A673 (cell line): ENCODE measurements around the gene TAMALIN. TPM values are rescaled to one million over a fixed set of nuclear protein-coding genes. Genes with fewer than 3 reads are reported as not detected.

Experiments used
- BruUV-seq: library from RNA; stranded (reverse); fragments of 400-500 nt; replicated peaks from 2 replicates; lab custom pipeline; 2021; lab: Mats Ljungman, UMichigan
- CTCF ChIA-PET: fragments of 300-600 bp; sonication (Branson Sonifier 250); formaldehyde crosslinking; loops from one replicate; lab custom pipeline; 2022; ENCODE audit warnings: antibody characterized with exemption; lab: Charles Lee
- POLR2A ChIA-PET: fragments of 300-600 bp; sonication (Branson Sonifier 250); formaldehyde crosslinking; loops from one replicate; lab custom pipeline; 2022; ENCODE audit warnings: antibody characterized with exemption; ENCODE audit not compliant: low non-redundant PET; lab: Charles Lee
- DNase-seq: peaks from one replicate; pipeline ENCODE4 v3.0.0-alpha.2; 2015; ENCODE audit warnings: low spot score
- H3K27ac ChIP-seq: fragments of 200-600 bp; sonication (generic); 2 replicates; pipeline ENCODE4 v1.5.1; 2016; ENCODE audit warnings: mixed run types, low read depth, mild to moderate bottlenecking, mixed read lengths, antibody characterized with exemption, low read length; ENCODE audit not compliant: poor library complexity, severe bottlenecking
- H3K27me3 ChIP-seq: fragments of 200-600 bp; sonication (generic); replicated peaks from 2 replicates; pipeline ENCODE4 v1.6.1; 2017; ENCODE audit warnings: mixed run types, low read depth, mild to moderate bottlenecking, mixed read lengths, antibody characterized with exemption, low read length; ENCODE audit not compliant: insufficient read depth, poor library complexity
- H3K36me3 ChIP-seq: fragments of 200-600 bp; sonication (generic); 2 replicates; pipeline ENCODE4 v1.6.1; 2016; ENCODE audit warnings: mixed run types, mild to moderate bottlenecking, mixed read lengths, antibody characterized with exemption, low read length; ENCODE audit not compliant: insufficient read depth, poor library complexity, severe bottlenecking
- H3K4me1 ChIP-seq: fragments of 200-600 bp; sonication (generic); 2 replicates; pipeline ENCODE4 v1.6.1; 2017; ENCODE audit warnings: mixed run types, mild to moderate bottlenecking, mixed read lengths, antibody characterized with exemption, low read length; ENCODE audit not compliant: insufficient read depth, poor library complexity, severe bottlenecking
- H3K4me3 ChIP-seq: fragments of 200-600 bp; sonication (generic); 2 replicates; pipeline ENCODE4 v1.5.1; 2016; ENCODE audit warnings: low read depth, mixed run types, mild to moderate bottlenecking, mixed read lengths, low read length; ENCODE audit not compliant: poor library complexity, severe bottlenecking
- H3K9me3 ChIP-seq: fragments of 200-600 bp; sonication (generic); 2 replicates; pipeline ENCODE4 v1.6.1; 2016; ENCODE audit warnings: mixed run types, low read depth, mild to moderate bottlenecking, mixed read lengths, antibody characterized with exemption, low read length; ENCODE audit not compliant: poor library complexity, severe bottlenecking
- CTCF ChIP-seq: fragments of 300-800, 200-600 bp; sonication (generic); conservative IDR thresholded peaks from 2 replicates; pipeline ENCODE4 v1.5.1; 2017; ENCODE audit warnings: low read depth, mild to moderate bottlenecking, antibody characterized with exemption, low read length, moderate library complexity, mixed read lengths
- EZH2 ChIP-seq: fragments of 200-600 bp; sonication (generic); IDR thresholded peaks from 2 replicates; pipeline ENCODE4 v1.6.1; 2017; ENCODE audit warnings: borderline replicate concordance, low read depth, mild to moderate bottlenecking, mixed read lengths, antibody characterized with exemption, low read length; ENCODE audit not compliant: poor library complexity, severe bottlenecking
- intact Hi-C: fragments of 100-400 bp; cut with micrococcal nuclease; formaldehyde crosslinking; loops from one replicate; pipeline ENCODE4 v1.10.0; 2022; ENCODE audit not compliant: unreplicated experiment
- total RNA-seq: library from RNA; stranded (reverse); gene quantifications from 2 replicates; pipeline ENCODE4 v1.2.3, GENCODE V29; 2021

The TAMALIN gene
- total RNA-seq, 1 experiment from 2014 or later, result 4.8 TPM

DNA sequence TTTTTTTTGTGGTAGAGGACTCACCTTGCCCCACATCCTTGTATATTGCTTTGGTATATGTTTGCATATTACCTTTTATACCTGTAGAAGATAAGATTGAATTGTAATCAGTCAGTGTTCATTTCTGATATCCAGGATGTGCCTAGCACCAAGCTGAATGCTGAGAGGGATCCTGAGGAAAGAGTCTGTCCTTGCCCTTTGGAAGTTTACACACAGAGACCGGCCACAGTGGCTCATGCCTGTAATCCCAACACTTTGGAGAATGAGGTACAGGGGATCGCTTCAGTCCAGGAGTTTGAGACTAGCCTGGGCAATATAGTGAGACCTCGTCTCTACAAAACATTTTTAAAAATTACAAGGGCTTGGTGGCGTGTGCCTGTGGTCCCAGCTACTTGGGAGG is 46.8 kb upstream of the TAMALIN start:
- H3K4me3 ChIP-seq, result no peak overlapping the region
- H3K36me3 ChIP-seq, result peaks cover 12% of the 10 kb centered on the region
- DNase-seq, result no peak
- ChIA-PET POLR2A (no interaction called here), CTCF (interaction anchor here (0.6 kb wide), 1 partner anchor 18 kb away, joined by 7 read pairs; no protein-coding TSS in a partner anchor)
- H3K4me1 ChIP-seq, result peaks cover 2% of the 10 kb centered on the region
- no peak overlapping the region for H3K27ac ChIP-seq
- no peaks in the 10 kb centered on the region for H3K27me3 ChIP-seq
- TF ChIP-seq CTCF (no peak), EZH2 (no peak)
- intact Hi-C loops, result no loop called here
- no peaks in the 10 kb centered on the region for H3K9me3 ChIP-seq
- BruUV-seq, result no TSS peak

- ChIA-PET CTCF (no interaction called here), POLR2A (no interaction called here)
- no TSS peak for BruUV-seq
- no peak for TF ChIP-seq CTCF
- no peak for TF ChIP-seq EZH2
- no peaks in the 10 kb centered on the region for H3K4me1 ChIP-seq
- H3K4me3 ChIP-seq, result no peak overlapping the region
- peak overlapping the region; percentile 27 for H3K27ac ChIP-seq
- intact Hi-C loops, result no loop called here
- no peak for DNase-seq
- H3K9me3 ChIP-seq, result no peaks in the 10 kb centered on the region
- H3K27me3 ChIP-seq, result no peaks in the 10 kb centered on the region
- peaks cover 12% of the 10 kb centered on the region for H3K36me3 ChIP-seq
Observed at GRCh38 chr12:51960488-51960887, 46.3 kb upstream of the TAMALIN start.

DNA sequence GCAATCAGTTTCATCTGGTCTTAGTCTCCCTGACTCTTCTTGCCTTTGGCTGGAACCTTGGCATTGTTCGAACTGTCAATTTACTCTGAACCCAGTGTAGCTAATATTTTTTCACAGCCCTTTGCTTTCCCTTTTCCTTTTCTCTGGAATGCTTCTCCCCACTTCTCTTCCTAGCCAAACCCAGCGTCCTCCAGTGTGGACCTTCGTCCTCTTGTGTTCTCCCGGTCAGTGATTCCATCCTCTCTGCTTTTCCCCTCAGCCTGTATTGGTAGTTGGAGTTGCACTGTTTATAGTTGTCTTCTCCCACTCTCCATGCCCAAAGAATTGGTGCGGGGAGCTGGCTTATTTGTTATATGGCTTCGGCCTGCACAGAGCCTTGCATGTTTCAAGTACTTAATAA is 45.9 kb upstream of the TAMALIN start:
- POLR2A ChIA-PET, result no interaction called here
- H3K4me1 ChIP-seq, result no peaks in the 10 kb centered on the region
- H3K9me3 ChIP-seq, result peaks cover 2% of the 10 kb centered on the region
- H3K27ac ChIP-seq, result peak overlapping the region; percentile 27
- no peak for DNase-seq
- BruUV-seq, result no TSS peak
- H3K4me3 ChIP-seq, result no peak overlapping the region
- H3K27me3 ChIP-seq, result no peaks in the 10 kb centered on the region
- CTCF ChIA-PET, result no interaction called here
- no peak for TF ChIP-seq CTCF
- no peak for TF ChIP-seq EZH2
- peaks cover 12% of the 10 kb centered on the region for H3K36me3 ChIP-seq
- intact Hi-C loops, result no loop called here
